B cell (primary cell): ENCODE data around the gene SCNN1G.

Experiments
- CTCF ChIP-seq: fragments of 200-600 bp; IDR thresholded peaks from one replicate; pipeline ENCODE4 v1.8.0; 2022; ENCODE audit warnings: antibody characterized with exemption, mild to moderate bottlenecking
- EZH2 ChIP-seq: IDR thresholded peaks from 2 replicates; pipeline ENCODE4 v1.6.1; 2012; ENCODE audit warnings: borderline replicate concordance, low read depth, mild to moderate bottlenecking, moderate library complexity, low read length; ENCODE audit not compliant: insufficient read depth, poor library complexity, severe bottlenecking

- TF ChIP-seq CTCF (no peak), EZH2 (no peak)
Measured at GRCh38 chr16:23188911-23189310, 6.4 kb downstream of the SCNN1G start.
